IMR-90 (cell line): ENCODE measurements around the gene A1CF. TPM values are rescaled to one million over a fixed set of nuclear protein-coding genes. Genes with fewer than 3 reads are reported as not detected.
A peak's percentile ranks its signal among the peaks of the same experiment; 100 is the strongest.

ENCODE experiments used
- ATAC-seq: fragments of 200-7000 bp; cut with Tn5 transposase; 2 replicates; pipeline ENCODE4 v1.9.1; 2020; ENCODE audit warnings: low read depth, mild to moderate bottlenecking, moderate library complexity
- BruUV-seq: library from RNA; stranded (reverse); fragments of 400-500 nt; replicated peaks from 2 replicates; lab custom pipeline; 2021; lab: Mats Ljungman, UMichigan
- CTCF ChIA-PET: fragments of 300-600 bp; formaldehyde crosslinking; extraction: SDS; loops from one replicate; lab custom pipeline; 2021; ENCODE audit warnings: antibody characterized with exemption; lab: Yijun Ruan, JAX
- POLR2A ChIA-PET: fragments of 300-600 bp; sonication (Branson Sonifier 250); formaldehyde crosslinking; loops from one replicate; lab custom pipeline; 2022; ENCODE audit warnings: antibody characterized with exemption; ENCODE audit not compliant: unreplicated experiment; lab: Charles Lee
- DNase-seq: peaks from one replicate; pipeline ENCODE4 v3.0.0; 2013
- H2AFZ ChIP-seq: replicated peaks from 2 replicates; pipeline ENCODE3; 2013; ENCODE audit warnings: low read length, mild to moderate bottlenecking; ENCODE audit not compliant: poor library complexity
- H2AK5ac ChIP-seq: 2 replicates; pipeline ENCODE4 v1.6.1; 2013; ENCODE audit warnings: low read depth, low read length, inconsistent platforms
- H2AK9ac ChIP-seq: replicated peaks from 2 replicates; pipeline ENCODE3; 2013; ENCODE audit warnings: mild to moderate bottlenecking, low read depth, low read length, moderate library complexity; ENCODE audit not compliant: poor library complexity
- H2BK120ac ChIP-seq: 2 replicates; pipeline ENCODE4 v1.6.1; 2013; ENCODE audit warnings: low read depth, low read length, inconsistent platforms
- H2BK15ac ChIP-seq: 3 replicates; pipeline ENCODE4 v1.6.1; 2013; ENCODE audit warnings: low read depth, low read length, inconsistent platforms
- H2BK20ac ChIP-seq: 2 replicates; pipeline ENCODE4 v1.6.1; 2013; ENCODE audit warnings: low read depth, mild to moderate bottlenecking, inconsistent platforms, low read length, moderate library complexity
- H2BK5ac ChIP-seq: 2 replicates; pipeline ENCODE4 v1.6.1; 2013; ENCODE audit warnings: mild to moderate bottlenecking, low read depth, low read length, inconsistent platforms; ENCODE audit not compliant: poor library complexity, severe bottlenecking
- H3K14ac ChIP-seq: replicated peaks from 2 replicates; pipeline ENCODE4 v1.6.1; 2013; ENCODE audit warnings: low read depth, low read length, inconsistent platforms
- H3K18ac ChIP-seq: 2 replicates; pipeline ENCODE4 v1.6.1; 2013; ENCODE audit warnings: low read depth, low read length, control low read depth
- H3K23ac ChIP-seq: 2 replicates; pipeline ENCODE4 v1.6.1; 2013; ENCODE audit warnings: low read depth, low read length, inconsistent platforms
- H3K27ac ChIP-seq: 2 replicates; pipeline ENCODE4 v1.5.1; 2013; ENCODE audit warnings: mild to moderate bottlenecking, control low read depth, low read length; ENCODE audit not compliant: insufficient read depth
- H3K27me3 ChIP-seq: 2 replicates; pipeline ENCODE4 v1.6.1; 2013; ENCODE audit warnings: low read length; ENCODE audit not compliant: control insufficient read depth, insufficient read depth
- H3K36me3 ChIP-seq: 2 replicates; pipeline ENCODE4 v1.6.1; 2013; ENCODE audit warnings: low read length, mixed read lengths; ENCODE audit not compliant: control insufficient read depth, insufficient read depth
- H3K4ac ChIP-seq: 2 replicates; pipeline ENCODE4 v1.6.1; 2013; ENCODE audit warnings: low read depth, low read length, inconsistent platforms
- H3K4me1 ChIP-seq: 2 replicates; pipeline ENCODE4 v1.6.1; 2013; ENCODE audit warnings: low read length, mixed read lengths; ENCODE audit not compliant: control insufficient read depth, insufficient read depth
- H3K4me2 ChIP-seq: 2 replicates; pipeline ENCODE4 v1.6.1; 2013; ENCODE audit warnings: low read depth, mild to moderate bottlenecking, control low read depth, low read length, moderate library complexity
- H3K4me3 ChIP-seq: 2 replicates; pipeline ENCODE4 v1.5.1; 2013; ENCODE audit warnings: low read depth, mild to moderate bottlenecking, control low read depth, low read length, moderate library complexity; ENCODE audit not compliant: insufficient read depth
- H3K56ac ChIP-seq: 2 replicates; pipeline ENCODE4 v1.6.1; 2013; ENCODE audit warnings: low read length, inconsistent platforms; ENCODE audit not compliant: insufficient read depth; ENCODE audit errors: extremely low read depth
- H3K79me1 ChIP-seq, 2 experiments: 2 replicates each; pipeline ENCODE4 v1.6.1; 2013; ENCODE audit warnings: low read length in 2 of 2, inconsistent platforms in 1 of 2, low read depth in 1 of 2
- H3K9ac ChIP-seq: 2 replicates; pipeline ENCODE4 v1.6.1; 2013; ENCODE audit warnings: low read depth, low read length, control low read depth
- H3K9me1 ChIP-seq: 2 replicates; pipeline ENCODE4 v1.6.1; 2013; ENCODE audit warnings: low read length, inconsistent platforms; ENCODE audit not compliant: insufficient read depth
- H3K9me3 ChIP-seq: 2 replicates; pipeline ENCODE4 v1.6.1; 2013; ENCODE audit warnings: low read length; ENCODE audit not compliant: control insufficient read depth, insufficient read depth
- H4K20me1 ChIP-seq: 2 replicates; pipeline ENCODE4 v1.6.1; 2013; ENCODE audit warnings: low read length, inconsistent platforms; ENCODE audit not compliant: insufficient read depth
- H4K5ac ChIP-seq: 2 replicates; pipeline ENCODE4 v1.6.1; 2013; ENCODE audit warnings: mild to moderate bottlenecking, low read depth, low read length, control low read depth
- H4K8ac ChIP-seq, 2 experiments: 2 replicates each; pipeline ENCODE4 v1.6.1; 2013; ENCODE audit warnings: low read depth in 2 of 2, low read length in 2 of 2, control low read depth in 1 of 2, inconsistent platforms in 1 of 2
- H4K91ac ChIP-seq: 2 replicates; pipeline ENCODE4 v1.6.1; 2013; ENCODE audit warnings: low read depth, low read length, inconsistent platforms; ENCODE audit not compliant: insufficient read depth
- BHLHE40 ChIP-seq: fragments of 150-350 bp; IDR thresholded peaks from 2 replicates; pipeline ENCODE4 v1.6.1; 2016; ENCODE audit warnings: mild to moderate bottlenecking, low read depth, low read length
- CEBPB ChIP-seq: IDR thresholded peaks from 2 replicates; pipeline ENCODE4 v1.6.1; 2012; ENCODE audit warnings: low read depth, low read length, improper control_type of control experiment
- CHD1 ChIP-seq: IDR thresholded peaks from 2 replicates; pipeline ENCODE4 v1.6.1; 2012; ENCODE audit warnings: low read depth, low read length, improper control_type of control experiment
- CTCF ChIP-seq: conservative IDR thresholded peaks from 2 replicates; pipeline ENCODE4 v1.5.1; 2012; ENCODE audit warnings: mild to moderate bottlenecking, low read depth, low read length, improper control_type of control experiment
- ELK1 ChIP-seq: fragments of 150-350 bp; IDR thresholded peaks from 2 replicates; pipeline ENCODE4 v1.6.1; 2016; ENCODE audit warnings: low read depth, mild to moderate bottlenecking, low read length, moderate library complexity, borderline replicate concordance
- FOS ChIP-seq: fragments of 150-350 bp; IDR thresholded peaks from 2 replicates; pipeline ENCODE4 v1.6.1; 2016; ENCODE audit warnings: low read depth, low read length
- MAFK ChIP-seq: IDR thresholded peaks from 2 replicates; pipeline ENCODE4 v1.6.1; 2012; ENCODE audit warnings: low read depth, low read length, improper control_type of control experiment
- MAZ ChIP-seq: IDR thresholded peaks from 2 replicates; pipeline ENCODE4 v1.6.1; 2012; ENCODE audit warnings: low read depth, mild to moderate bottlenecking, low read length, improper control_type of control experiment, moderate library complexity, borderline replicate concordance
- MXI1 ChIP-seq: IDR thresholded peaks from 2 replicates; pipeline ENCODE4 v1.6.1; 2012; ENCODE audit warnings: low read depth, mild to moderate bottlenecking, low read length, moderate library complexity, borderline replicate concordance
- NFE2L2 ChIP-seq: fragments of 150-350 bp; IDR thresholded peaks from 2 replicates; pipeline ENCODE4 v1.6.1; 2016; ENCODE audit warnings: low read depth, mild to moderate bottlenecking, low read length
- POLR2A ChIP-seq: IDR thresholded peaks from 2 replicates; pipeline ENCODE4 v1.6.1; 2012; ENCODE audit warnings: mild to moderate bottlenecking, low read depth, low read length
- RAD21 ChIP-seq: IDR thresholded peaks from 2 replicates; pipeline ENCODE4 v1.6.1; 2012; ENCODE audit warnings: low read length, improper control_type of control experiment
- RCOR1 ChIP-seq: IDR thresholded peaks from 2 replicates; pipeline ENCODE4 v1.6.1; 2012; ENCODE audit warnings: mild to moderate bottlenecking, low read length, improper control_type of control experiment; ENCODE audit not compliant: insufficient replicate concordance
- RFX5 ChIP-seq: IDR thresholded peaks from 2 replicates; pipeline ENCODE4 v1.8.0; 2012; ENCODE audit warnings: low read depth, mild to moderate bottlenecking, low read length, moderate library complexity
- SMC3 ChIP-seq: fragments of 150-350 bp; IDR thresholded peaks from 2 replicates; pipeline ENCODE4 v1.6.1; 2016; ENCODE audit warnings: low read depth, mild to moderate bottlenecking, antibody characterized with exemption, low read length, moderate library complexity
- USF2 ChIP-seq: fragments of 150-350 bp; IDR thresholded peaks from 2 replicates; pipeline ENCODE4 v1.6.1; 2017; ENCODE audit warnings: mild to moderate bottlenecking, antibody characterized with exemption, low read length, low read depth
- dilution Hi-C: fragments of 300-500 bp; cut with HindIII; formaldehyde crosslinking; loops from one replicate; pipeline ENCODE4 v1.14.3; 2018; ENCODE audit warnings: low sequenced_read_pairs; ENCODE audit not compliant: unreplicated experiment
- in situ Hi-C: fragments of 300-500 bp; cut with MboI; formaldehyde crosslinking; loops from 3 replicates; pipeline ENCODE4 v1.14.3; 2019; ENCODE audit warnings: low sequenced_read_pairs, inconsistent platforms, mixed read lengths
- intact Hi-C: fragments of 100-400 bp; cut with micrococcal nuclease; formaldehyde crosslinking; loops from 2 replicates; pipeline ENCODE4 v1.10.0; 2022
- polyA plus RNA-seq, 3 experiments: library from polyadenylated mRNA; depleted of rRNA; stranded (reverse); fragments of >200 nt; gene quantifications; 2 replicates each; pipeline ENCODE4 v1.2.3, GENCODE V29; 2012; ENCODE audit warnings: low replicate concordance in 1 of 3
- total RNA-seq: library from RNA; depleted of rRNA; stranded (reverse); fragments of >200 nt; gene quantifications from 2 replicates; pipeline ENCODE4 v1.2.3, GENCODE V29; 2012

A1CF gene
- total and polyA plus RNA-seq, 2 of the 4 experiments (the other 2 are of a cell fraction), result not detected

GRCh38 chr10:50917486-50917885 lies 32.1 kb upstream of the A1CF start:
- Histone ChIP-seq H3K9me3 (no peaks in the 10 kb centered on the region), H2BK20ac (no peak overlapping the region), H3K4ac (no peak overlapping the region), H2BK15ac (no peak overlapping the region), H2BK5ac (no peak overlapping the region), H3K79me1 (no peaks in the 10 kb centered on the region), H3K27me3 (peaks cover 5% of the 10 kb centered on the region; the same call in 1 of the 2 replicates), H3K4me3 (no peak overlapping the region), H2AK9ac (no peak overlapping the region), H4K8ac (no peak overlapping the region), H3K14ac (no peak overlapping the region), H2AFZ (no peak overlapping the region), H3K9me1 (no peaks in the 10 kb centered on the region), H3K18ac (no peak overlapping the region), H3K9ac (no peak overlapping the region), H3K23ac (no peak overlapping the region), H3K4me1 (no peaks in the 10 kb centered on the region), H3K36me3 (no peaks in the 10 kb centered on the region), H4K5ac (no peak overlapping the region), H3K56ac (no peak overlapping the region), H2BK120ac (no peak overlapping the region), H3K27ac (no peak overlapping the region), H4K20me1 (no peaks in the 10 kb centered on the region), H2AK5ac (no peak overlapping the region), H3K4me2 (no peak overlapping the region; the same call in 1 of the 2 replicates), H4K91ac (no peak overlapping the region)
- CTCF ChIA-PET, result no interaction called here
- peak; percentile 90 for ATAC-seq
- BruUV-seq, result no TSS peak
- intact Hi-C loops, result no loop called here
- in situ Hi-C loops, result no loop called here
- dilution Hi-C loops, result no loop called here
- POLR2A ChIA-PET, result no interaction called here
- TF ChIP-seq NFE2L2 (no peak), FOS (no peak), BHLHE40 (no peak), SMC3 (no peak), MAFK (no peak), CHD1 (no peak), MXI1 (no peak), RAD21 (no peak), POLR2A (no peak), MAZ (no peak), RFX5 (no peak), RCOR1 (no peak), CTCF (no peak), CEBPB (no peak), USF2 (no peak), ELK1 (no peak)
- peak; percentile 74 for DNase-seq
